Measurements from ENCODE around the gene GLS2. TPM values are rescaled to one million over a fixed set of nuclear protein-coding genes. Genes with fewer than 3 reads are reported as not detected.

Gene GLS2
- total and polyA plus RNA-seq, 2 donors (not counting 3 experiments of a cell fraction or from before 2014, with no cell fraction given) = 0.04 to 0.33 TPM

DNA sequence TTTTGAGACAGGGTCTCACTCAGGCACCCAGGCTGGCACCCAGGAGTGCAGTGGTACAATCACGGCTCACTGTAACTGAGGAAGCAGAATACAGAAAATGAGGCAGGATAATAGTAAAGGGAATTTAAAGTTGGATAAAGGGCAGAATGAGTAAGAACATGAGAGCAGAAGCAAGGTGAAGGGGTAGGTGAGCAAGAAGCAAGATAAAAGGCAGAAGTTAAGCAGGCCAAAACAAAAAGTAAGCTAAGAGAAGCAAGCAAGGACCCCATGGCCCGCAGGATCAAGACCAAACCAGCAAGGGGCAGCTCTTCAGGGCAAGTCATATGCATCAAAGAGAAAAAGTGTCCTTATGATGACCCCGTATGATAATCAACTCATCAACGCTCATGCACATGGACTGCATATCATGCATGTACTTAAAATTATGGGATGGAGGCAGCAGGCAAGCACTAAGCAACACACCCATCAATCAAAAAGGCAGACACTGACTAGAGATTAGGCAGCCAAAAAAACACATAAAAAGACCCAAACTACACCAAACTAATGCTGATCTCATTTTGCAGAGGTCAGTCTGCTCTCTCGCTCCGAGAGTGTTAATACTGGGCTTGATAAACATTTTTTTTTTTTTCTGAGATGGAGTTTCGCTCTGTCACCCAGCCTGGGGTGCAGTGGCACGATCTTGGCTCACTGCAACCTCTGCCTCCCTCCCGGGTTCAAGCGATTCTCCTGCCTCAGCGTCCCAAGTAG lies 50.4 kb downstream of the GLS2 start:
- intact Hi-C loops (cut with micrococcal nuclease) (no loop called here), dilution Hi-C loops (cut with MboI; ENCODE audit: extremely low pct_ligation_motif_present, low sequenced_read_pairs) (no loop called here)
- Histone ChIP-seq H3K27me3 (ENCODE audit: control insufficient read depth in 2 of 2, insufficient read depth in 2 of 2, low read length in 2 of 2) (no peaks in the 10 kb centered on the region), H3K9me1 (replicated peaks; ENCODE audit: control insufficient read depth, extremely low read depth, insufficient read depth, low read length) (no peaks in the 10 kb centered on the region), H3K79me2 (ENCODE audit: control insufficient read depth, insufficient read depth, low read length) (peaks cover 13% of the 10 kb centered on the region), H4K20me1 (replicated peaks; ENCODE audit: control insufficient read depth, extremely low read depth, insufficient read depth, low read length) (no peaks in the 10 kb centered on the region), H3K9me3 (replicated peaks; ENCODE audit: control insufficient read depth, insufficient read depth, low read length) (no peaks in the 10 kb centered on the region), H3K9ac (replicated peaks; ENCODE audit: extremely low read depth, insufficient read depth, low read length) (no peak overlapping the region), H3K4me2 (ENCODE audit: insufficient read depth, low read length) (no peak overlapping the region), H3K4me3 (replicated peaks in 1 of 3; ENCODE audit: insufficient read depth in 1 of 3, low read depth in 1 of 3, low read length in 3 of 3) (no peak overlapping the region), H2AFZ (ENCODE audit: low read depth, low read length) (no peak overlapping the region), H3K27ac (ENCODE audit: insufficient read depth, low read depth, low read length) (no peak overlapping the region), H3K36me3 (ENCODE audit: control insufficient read depth in 2 of 2, extremely low read depth in 1 of 2, insufficient read depth in 2 of 2, low read length in 2 of 2) (peaks cover 0 to 2% of the 10 kb centered on the region in 2 experiments), H3K4me1 (ENCODE audit: control insufficient read depth, extremely low read depth, insufficient read depth, low read length) (no peaks in the 10 kb centered on the region)
- no peak for TF ChIP-seq FOS (IDR thresholded peaks at IDR 0.05; ENCODE audit: borderline replicate concordance, insufficient read depth, low read length)
- no peak for TF ChIP-seq MYC (IDR thresholded peaks at IDR 0.05; ENCODE audit: low read depth, low read length)
- TF ChIP-seq, protein P1, sequence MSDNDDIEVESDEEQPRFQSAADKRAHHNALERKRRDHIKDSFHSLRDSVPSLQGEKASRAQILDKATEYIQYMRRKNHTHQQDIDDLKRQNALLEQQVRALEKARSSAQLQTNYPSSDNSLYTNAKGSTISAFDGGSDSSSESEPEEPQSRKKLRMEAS (IDR thresholded peaks at IDR 0.05; ENCODE audit: insufficient read depth, insufficient read length) = no peak
- no peak for TF ChIP-seq POLR2AphosphoS5 (IDR thresholded peaks at IDR 0.05; ENCODE audit: insufficient read depth, low read depth, low read length)
- no peak for TF ChIP-seq GATA2 (IDR thresholded peaks at IDR 0.05; ENCODE audit: insufficient read depth, insufficient read length, low read depth, low read length)
- TF ChIP-seq JUN (IDR thresholded peaks at IDR 0.05; ENCODE audit: borderline replicate concordance, insufficient read depth, insufficient read length, low read depth) = no peak
- TF ChIP-seq, protein P2, sequence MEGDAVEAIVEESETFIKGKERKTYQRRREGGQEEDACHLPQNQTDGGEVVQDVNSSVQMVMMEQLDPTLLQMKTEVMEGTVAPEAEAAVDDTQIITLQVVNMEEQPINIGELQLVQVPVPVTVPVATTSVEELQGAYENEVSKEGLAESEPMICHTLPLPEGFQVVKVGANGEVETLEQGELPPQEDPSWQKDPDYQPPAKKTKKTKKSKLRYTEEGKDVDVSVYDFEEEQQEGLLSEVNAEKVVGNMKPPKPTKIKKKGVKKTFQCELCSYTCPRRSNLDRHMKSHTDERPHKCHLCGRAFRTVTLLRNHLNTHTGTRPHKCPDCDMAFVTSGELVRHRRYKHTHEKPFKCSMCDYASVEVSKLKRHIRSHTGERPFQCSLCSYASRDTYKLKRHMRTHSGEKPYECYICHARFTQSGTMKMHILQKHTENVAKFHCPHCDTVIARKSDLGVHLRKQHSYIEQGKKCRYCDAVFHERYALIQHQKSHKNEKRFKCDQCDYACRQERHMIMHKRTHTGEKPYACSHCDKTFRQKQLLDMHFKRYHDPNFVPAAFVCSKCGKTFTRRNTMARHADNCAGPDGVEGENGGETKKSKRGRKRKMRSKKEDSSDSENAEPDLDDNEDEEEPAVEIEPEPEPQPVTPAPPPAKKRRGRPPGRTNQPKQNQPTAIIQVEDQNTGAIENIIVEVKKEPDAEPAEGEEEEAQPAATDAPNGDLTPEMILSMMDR (IDR thresholded peaks at IDR 0.05; ENCODE audit: extremely low read depth in 1 of 2, insufficient read depth in 1 of 2, low read depth in 1 of 2, low read length in 2 of 2) = no peak
- TF ChIP-seq EZH2 (IDR thresholded peaks at IDR 0.05; ENCODE audit: borderline replicate concordance, low read depth, low read length, severe bottlenecking) = no peak
- TF ChIP-seq POLR2A (IDR thresholded peaks at IDR 0.05; ENCODE audit: low read depth, low read length) = no peak
- no peak for FAIRE-seq
- DNase-seq (ENCODE audit: low read depth, low spot score) = no peak
- CTCF ChIA-PET = interaction anchor here (1.2 kb wide), 1 partner anchor 79 kb away, joined by 3 read pairs; no protein-coding TSS in a partner anchor
- no TSS peak for BruUV-seq (replicated peaks)
- POLR2A ChIA-PET = interaction anchor here (0.6 kb wide), 1 partner anchor 12 kb away, joined by 4 read pairs; no protein-coding TSS in a partner anchor

Data from endothelial cell of umbilical vein (primary cell).